SK-N-MC (cell line): ENCODE results near the gene CREB3L2.

Experiments
- EZH2 ChIP-seq: fragments of 200-600 bp; sonication (generic); IDR thresholded peaks from one replicate; pipeline ENCODE4 v1.6.1; 2017; ENCODE audit warnings: antibody characterized with exemption
- FOXP2 ChIP-seq: optimal IDR thresholded peaks from 2 replicates; pipeline ENCODE3; 2011; ENCODE audit warnings: mild to moderate bottlenecking, moderate library complexity; ENCODE audit not compliant: insufficient read depth; ENCODE audit errors: extremely low read length, control extremely low read depth
- POLR2AphosphoS5 ChIP-seq: IDR thresholded peaks from 2 replicates; pipeline ENCODE4 v1.6.1; 2012; ENCODE audit warnings: mild to moderate bottlenecking, low read depth, low read length, borderline replicate concordance

- no peak for TF ChIP-seq EZH2
- TF ChIP-seq POLR2AphosphoS5, result no peak
- no peak for TF ChIP-seq FOXP2
Observed at GRCh38 chr7:138027100-138027499, 25.2 kb upstream of the CREB3L2 start.
